HG03103 (cell line): ENCODE results near the gene APOC3.

Experiments used
- ATAC-seq: cut with Tn5 transposase; IDR thresholded peaks from one replicate; pipeline ENCODE4 v1.9.1; 2021; ENCODE audit warnings: low read depth; ENCODE audit not compliant: unreplicated experiment

Gene APOC3

DNA sequence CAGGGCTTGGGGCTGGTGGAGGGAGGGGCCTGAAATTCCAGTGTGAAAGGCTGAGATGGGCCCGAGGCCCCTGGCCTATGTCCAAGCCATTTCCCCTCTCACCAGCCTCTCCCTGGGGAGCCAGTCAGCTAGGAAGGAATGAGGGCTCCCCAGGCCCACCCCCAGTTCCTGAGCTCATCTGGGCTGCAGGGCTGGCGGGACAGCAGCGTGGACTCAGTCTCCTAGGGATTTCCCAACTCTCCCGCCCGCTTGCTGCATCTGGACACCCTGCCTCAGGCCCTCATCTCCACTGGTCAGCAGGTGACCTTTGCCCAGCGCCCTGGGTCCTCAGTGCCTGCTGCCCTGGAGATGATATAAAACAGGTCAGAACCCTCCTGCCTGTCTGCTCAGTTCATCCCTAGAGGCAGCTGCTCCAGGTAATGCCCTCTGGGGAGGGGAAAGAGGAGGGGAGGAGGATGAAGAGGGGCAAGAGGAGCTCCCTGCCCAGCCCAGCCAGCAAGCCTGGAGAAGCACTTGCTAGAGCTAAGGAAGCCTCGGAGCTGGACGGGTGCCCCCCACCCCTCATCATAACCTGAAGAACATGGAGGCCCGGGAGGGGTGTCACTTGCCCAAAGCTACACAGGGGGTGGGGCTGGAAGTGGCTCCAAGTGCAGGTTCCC is at the start of gene APOC3:
TSS of gene APOC3 (plus strand) at position 383 of the 659 bp plus-strand sequence. CDS start 676 bp downstream, outside the sequence.
- ATAC-seq, result no peak

DNA sequence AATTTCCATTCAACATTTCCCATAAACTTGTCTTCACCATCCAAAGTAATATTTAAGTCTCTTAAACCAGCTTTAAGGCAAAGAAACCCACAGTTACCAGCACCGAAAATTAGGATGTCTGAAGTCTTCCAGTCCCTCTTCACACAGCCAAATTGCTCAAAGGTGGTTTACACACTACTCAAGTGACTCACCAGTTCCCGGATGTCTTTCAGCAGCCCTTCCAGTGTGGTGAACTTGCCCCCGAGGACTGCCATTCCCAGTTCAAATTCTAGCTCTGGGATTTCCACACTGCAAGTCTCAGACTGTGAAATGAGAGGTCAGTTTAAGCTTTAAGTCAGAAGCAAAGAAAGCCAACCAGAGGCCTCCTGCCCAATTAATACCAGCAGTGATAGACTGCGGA is 47.0 kb upstream of the APOC3 start:
- ATAC-seq, result no peak

DNA sequence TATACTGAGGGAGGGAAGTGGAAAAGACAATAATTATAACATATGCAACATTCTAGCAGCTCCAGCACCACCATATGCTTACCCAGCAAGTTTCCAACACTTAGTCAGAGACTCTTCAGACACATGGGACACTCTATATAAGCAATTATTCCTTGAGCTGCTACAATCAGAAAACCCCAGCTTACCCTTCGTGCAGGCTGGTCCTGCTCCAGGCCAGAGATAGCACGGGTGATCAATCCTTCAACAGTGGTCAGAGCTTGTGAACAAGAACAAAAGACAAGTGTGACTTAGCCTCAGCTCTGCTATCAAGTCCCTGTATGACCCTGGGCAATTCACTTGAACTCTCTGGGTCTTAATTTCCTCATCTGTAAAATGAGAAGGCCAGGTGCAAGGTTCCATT is 43.4 kb upstream of the APOC3 start:
- ATAC-seq, result no peak

DNA sequence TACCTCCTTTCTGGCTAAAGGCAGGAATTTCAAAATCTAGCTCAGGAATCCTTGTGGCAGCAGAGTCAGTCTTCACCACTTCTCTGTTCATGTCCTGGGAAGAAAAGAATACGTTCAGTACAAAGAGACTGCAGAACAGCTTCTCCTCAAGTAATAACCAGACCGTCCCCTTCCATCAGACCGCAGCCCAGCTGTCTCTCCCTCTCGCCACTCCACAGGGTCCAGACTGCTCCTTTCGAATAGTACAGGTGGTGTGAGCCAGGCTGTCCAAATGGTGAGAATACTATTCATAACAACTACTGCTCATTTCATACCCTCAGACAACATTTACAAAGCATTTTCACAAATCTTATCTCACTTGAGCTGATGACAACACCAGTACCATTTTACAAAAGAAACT is 42.7 kb upstream of the APOC3 start:
- no peak for ATAC-seq

DNA sequence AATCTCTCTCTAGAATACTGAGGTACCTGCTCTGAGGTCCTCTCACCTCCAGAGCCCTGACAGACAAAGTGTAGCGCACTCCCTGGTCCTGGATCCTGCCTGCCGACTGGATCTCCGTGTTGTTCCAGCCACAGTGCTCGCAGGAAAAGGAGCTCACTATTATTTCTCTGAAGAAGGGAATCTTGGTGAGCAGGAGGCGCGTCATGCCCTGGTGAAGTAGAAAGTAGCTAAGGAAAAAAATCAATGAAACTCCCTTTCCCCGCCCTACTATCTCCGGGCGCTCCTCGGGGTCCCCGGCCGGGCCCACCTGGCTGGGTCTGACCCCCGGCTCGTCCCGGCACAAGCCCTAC is 42.3 kb upstream of the APOC3 start:
- ATAC-seq, result peak; percentile 7

DNA sequence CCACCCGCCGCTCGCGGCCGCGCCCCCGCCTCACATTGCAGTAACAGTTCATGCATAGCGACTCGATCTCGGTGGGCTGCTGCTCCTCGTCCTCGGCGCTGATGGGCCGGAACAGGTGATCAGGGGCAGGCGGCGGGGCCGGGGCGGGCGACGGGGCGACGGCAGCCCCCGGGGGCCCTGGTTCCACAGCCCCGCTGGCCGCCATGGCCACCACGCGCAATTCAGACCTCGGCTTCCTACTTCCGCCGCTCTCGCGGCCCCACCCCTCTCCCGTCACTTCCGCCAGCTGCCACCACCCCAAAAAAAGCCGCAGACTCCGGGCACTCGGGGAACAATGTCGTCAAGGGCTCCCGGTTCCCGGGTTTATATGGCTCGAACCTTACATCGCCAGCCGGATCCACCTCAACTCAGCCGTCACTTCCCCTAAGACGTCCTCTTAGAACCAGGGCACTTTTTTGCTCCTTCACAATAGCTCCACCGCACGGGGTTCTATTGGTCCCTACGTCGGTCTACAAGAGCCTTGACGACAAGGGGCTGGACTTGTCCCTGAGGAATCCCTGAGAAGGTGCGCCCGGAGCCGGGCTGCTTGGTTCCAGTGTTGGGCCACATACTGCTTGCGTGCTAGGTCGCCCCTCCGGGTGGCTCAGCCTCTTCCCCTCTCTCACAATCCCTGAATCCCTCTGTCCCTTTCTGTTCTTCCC is 41.8 kb upstream of the APOC3 start, which contains the start of gene ZPR1:
TSS of gene ZPR1 (minus strand) at position 238 of the 701 bp plus-strand sequence. CDS start at position 205, 33 bp downstream.
- peak; percentile 84 for ATAC-seq

DNA sequence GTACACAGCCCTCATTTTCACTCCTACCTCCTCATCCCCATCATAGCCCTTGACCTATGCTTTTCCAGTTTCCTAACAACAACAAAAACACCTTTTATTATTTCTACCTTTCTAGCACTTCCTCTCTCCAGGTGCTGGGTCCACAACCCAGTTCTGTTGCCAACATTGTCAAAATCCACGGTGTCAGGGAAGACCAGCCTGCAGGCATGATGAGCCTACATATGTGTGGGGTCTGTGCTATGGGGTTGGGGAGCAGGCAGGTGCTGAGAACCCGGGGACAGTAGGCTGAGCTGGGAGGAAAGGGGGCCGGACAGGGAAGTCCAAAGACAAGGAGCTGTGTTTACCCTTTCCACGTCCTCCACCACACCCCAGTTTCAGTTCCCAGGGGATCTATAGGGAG is 41.2 kb upstream of the APOC3 start:
- ATAC-seq, result no peak

DNA sequence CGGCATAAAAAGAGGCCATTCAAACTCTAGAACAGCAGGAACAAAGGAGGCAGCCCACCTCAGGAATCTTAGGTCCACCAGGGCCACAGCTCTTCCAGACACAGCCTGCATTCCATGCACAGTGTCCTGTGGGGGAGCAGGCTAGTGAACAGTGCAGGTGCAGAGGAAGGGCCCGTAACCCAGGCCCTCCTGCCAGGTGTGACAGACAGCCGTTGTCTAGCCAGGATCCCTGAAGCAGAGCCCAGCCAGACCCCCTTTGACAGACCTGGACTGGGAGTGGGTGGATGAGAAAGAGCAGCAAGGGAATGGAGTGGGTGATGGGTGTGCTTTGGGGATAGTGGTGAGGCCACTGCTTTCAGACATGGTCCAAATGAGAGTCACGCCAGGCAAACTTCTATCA is 40.7 kb upstream of the APOC3 start:
- ATAC-seq, result no peak

DNA sequence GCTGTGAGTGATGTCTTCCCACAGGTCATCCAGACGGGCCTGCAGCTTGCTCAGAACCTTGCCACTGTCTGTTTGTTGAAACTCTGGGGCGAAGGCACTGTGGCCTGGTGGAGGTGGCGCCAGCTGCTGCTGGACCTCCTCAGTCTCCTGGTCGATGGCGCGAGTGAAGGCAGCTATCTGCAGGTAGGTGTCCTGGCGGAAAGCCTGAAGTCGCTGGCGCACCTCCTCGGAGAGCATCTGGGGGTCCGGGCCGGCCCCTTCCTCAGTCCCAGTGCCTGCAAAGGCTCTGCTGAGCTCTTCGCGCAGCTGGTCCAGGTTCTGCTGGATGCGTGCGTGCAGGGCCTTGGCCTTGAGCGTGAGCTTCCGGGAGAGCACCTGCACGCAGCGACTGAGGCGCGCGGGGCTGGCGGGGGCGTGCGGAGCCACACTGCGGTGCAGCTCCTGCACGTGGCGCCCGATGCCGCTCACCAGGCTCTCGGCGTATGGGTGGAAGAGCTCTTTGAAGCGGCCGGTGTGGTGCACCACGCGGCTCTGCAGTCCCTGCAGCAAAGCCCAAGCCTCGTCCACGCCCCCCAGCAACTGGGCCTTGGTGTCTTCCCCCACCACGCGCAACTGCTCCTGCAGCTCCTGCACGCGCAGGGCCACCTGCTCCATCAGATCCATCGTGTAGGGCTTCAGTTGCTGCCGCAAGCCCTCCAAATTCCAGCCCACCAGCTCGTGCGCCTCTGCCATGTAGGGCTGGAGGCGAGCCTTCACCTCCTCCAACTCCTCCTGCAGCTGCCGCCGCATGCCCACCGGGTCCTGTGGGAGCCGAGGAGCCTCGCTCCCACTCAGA is 39.3 kb upstream of the APOC3 start:
- no peak for ATAC-seq

DNA sequence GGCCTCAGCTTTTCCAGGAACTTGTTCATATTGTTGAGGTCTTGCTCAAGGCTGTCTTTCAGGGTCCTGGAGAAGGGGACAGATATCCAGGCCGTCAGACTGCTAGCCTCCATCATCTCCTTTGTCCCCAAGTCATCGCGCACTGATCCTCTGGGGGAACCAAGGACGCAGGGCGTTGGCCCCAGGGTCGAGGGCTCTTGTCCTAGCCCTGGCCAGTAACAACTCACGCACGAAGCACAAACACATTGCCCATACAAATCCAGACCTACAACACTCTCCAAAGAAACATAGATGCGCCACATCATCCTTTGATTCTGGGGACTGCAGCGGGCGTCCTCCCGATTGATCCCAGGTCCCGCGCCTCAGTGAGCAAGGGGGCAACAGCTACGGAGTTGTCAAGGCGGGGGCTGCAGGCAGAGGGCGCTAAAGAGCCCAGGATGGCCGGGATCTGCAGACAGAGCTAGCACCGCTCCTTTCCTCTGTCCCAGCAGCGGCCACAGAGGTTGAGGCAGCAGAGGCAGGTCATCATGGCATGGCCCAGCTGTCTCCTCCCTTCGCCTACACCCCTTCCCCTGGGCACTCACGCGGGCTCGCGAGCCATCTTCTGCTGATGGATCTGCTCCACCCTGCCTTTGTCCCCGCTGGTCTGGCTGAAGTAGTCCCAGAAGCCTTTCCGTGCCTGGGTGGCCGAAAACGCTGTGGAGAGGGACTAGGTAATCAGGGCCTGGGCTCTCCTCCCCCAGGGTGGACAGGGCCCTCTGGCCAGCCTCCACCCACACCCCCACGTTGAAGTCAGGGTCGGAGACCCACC is 38.5 kb upstream of the APOC3 start:
- ATAC-seq, result no peak

DNA sequence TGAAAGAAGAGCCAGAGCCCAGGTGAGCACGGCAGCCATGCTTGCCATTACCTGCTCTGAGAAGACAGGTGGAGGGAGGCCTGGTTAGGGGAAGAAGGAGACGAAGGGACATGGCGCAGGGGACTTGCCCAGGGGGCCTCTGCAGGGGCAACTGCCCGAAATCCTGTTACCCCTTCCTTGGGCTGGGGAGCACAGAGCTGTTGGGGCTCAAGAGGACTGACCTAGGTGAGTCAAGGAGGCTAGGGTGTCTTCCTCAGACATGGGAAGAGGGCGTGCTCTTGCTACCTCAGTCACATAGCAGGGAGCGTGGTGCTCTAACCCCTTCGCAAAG is 37.9 kb upstream of the APOC3 start, which contains the start of gene APOA5:
TSS of gene APOA5 (minus strand) at position 67 of the 331 bp plus-strand sequence. CDS start at position 48, 19 bp downstream.
- no peak for ATAC-seq

DNA sequence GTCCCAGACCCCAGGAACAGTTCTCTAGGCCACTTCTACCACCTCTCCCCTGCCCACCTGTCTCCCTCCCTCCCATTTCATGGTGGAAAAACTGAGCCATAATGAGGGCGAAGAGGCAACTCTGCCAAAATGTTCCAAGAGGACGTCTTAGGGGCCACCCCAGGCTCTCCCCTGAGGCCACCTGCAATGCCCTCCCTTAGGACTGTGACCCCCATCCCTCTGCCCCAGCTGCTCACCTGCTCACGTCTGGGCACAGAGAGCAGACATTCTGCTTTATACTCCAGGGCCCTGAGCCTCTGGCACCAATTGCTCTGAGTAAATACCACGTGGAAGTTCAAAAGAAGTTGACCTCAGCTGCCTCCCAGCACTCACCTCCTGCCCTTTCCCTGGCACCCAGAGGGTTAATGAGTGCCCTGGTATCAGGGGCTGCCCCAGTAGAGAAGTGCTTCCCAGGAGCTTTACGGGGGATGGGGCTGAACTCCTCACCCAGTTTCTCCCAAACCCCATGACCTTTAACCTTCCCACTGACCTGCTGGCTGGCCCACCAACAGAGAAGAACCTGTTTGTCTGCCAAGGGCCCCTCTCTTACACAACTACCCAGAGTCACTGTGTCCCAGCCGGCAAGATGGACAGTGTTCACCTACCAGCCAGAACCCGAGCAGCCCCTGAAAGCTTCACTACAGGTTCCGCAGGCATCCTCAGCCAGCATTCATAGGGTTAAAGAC is 37.4 kb upstream of the APOC3 start:
- no peak for ATAC-seq

DNA sequence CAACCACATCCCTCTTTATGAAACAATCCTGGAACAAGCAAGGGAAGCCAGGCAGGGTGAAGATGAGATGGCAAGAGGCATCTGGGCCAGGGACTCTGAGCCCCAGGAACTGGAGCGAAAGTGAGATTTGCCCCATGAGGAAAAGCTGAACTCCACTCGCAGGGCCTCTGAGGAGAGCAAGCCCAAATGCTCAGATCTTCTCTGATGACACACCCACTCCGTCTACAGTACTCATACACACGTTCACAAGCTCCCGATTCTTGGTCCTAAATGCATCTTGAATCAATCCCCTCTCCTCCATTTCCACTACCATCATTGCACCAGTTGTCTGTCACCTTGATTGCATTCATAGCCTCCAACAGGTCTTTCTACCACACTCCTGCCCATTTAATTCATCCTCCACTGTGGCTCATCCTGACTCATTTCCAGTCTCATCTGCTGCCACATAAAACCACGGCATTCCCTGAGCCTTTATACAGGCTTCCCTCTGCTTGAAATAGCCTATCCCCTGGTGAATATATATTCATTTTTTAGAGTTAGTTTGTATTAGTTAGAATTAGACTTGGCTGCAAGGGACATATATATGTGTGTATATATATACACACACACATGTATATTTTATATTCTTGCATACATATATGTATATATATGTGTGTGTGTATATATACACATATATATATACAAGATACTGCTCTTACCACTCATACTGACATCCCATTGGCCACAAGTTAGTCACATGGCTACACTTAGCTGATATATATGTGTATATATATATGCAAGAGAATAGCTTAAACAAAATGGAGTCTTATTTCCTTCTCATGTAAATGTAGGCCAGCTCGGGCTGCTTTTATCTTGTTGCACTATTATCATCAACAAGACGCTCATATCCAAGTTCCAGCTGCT is 36.6 kb upstream of the APOC3 start:
- no peak for ATAC-seq

DNA sequence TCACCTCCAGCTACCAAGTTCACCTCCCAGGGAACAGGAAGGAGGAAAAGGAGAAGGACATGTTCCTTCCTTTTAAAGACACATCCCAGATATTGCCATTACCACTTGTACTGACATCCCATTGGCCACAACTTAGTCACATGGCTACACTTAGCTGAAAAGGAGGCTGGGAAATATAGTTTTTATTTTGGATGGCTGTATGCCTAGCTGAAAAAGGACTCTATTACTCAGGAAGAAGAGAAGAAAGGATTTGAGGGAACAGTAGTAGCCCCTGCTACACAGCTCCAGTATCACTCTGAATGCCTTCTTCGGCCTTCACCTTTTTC is 36.0 kb upstream of the APOC3 start:
- ATAC-seq, result no peak

DNA sequence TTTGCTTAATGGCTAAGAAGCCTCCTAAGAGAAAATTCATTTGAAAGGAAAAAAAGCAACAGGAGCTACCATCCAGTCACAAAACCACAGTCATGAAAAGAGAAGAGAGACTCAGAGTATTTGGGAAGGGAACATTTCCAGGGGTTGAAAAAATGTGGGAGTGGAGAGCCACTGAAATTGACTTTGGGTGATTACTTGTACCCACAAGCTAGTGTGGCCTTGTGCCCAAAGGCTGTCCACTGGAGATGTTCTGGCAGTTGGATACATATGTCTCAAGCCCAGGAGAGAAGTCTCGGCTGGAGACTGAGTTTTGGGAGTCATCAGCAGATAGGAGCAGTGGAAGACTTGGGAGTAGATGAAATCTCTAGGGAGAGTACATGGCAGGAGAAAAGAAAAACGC is 34.9 kb upstream of the APOC3 start:
- ATAC-seq, result no peak

DNA sequence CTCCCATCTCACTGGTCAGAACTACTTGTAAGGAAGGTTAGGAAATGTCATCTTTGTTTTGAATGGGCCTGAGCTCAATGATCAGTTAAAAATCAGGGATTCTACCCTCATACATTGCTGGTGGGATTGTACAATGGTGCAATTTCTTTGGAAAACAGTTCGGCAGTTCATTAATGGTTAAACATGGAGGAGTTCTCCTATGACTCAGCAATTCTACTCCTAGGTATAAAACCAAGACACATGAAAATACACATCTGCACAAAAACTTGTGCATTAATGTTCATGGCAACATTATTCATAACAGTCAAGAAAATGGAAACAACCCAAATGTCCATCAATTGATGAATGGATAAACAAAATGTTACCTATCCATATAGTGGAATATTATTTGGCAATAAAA is 33.2 kb upstream of the APOC3 start:
- no peak for ATAC-seq

DNA sequence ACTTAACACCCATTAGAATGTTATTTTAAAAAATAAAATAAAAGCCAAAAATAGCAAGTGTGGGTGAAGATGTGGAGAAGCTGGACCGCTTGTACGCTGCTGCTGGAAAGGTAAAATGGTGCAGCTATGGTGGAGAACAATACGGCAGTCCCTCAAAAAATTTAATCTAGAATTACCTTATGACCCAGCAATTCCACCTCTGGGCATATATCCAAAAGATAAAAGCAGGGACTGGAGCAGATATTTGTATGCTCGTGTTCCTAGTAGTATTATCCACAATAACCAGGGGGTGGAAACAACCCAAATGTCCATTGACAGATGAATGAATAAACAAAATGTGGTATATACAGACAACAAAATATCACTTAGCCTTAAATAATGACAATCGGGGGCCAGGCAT is 31.9 kb upstream of the APOC3 start:
- no peak for ATAC-seq

DNA sequence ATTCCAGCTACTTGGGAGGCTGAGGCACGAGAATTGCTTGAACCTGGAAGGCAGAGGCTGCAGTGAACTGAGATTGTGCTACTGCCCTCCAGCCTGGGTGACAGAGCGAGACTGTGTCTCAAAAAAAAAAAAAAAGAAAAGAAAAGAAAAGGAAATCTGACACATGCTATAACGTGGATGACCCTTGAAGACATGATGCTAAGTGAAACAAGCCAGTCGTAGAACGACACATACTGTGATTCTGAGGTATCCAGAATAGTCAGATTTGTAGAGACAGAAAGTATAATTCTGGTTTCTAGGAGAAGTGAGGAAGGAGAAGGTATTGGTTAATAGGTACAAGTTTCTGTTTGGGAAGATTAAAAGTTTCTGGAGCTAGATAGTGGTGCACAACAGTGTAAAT is 31.3 kb upstream of the APOC3 start:
- no peak for ATAC-seq

DNA sequence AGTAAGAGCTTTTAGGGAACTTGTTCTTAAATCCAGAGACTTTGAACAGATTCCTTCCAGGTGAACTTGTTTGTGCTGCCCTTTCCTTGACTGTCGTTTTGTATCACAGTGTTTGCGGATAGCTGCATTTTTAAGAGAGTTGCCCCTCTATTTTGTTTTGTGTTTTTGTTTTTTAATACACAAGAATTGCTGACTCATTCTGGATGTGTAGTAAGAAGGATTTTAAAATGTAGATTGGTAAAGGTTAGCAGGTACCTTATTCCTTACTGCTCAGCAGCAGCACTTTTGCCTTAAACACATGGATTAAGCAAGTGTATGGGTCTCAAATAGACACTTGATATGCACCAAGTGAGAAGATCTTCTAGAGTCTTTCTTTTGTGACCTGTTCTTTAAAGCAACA is 29.1 kb upstream of the APOC3 start:
- ATAC-seq, result no peak
